ENCODE results near the gene LSM14A. TPM values are rescaled to one million over a fixed set of nuclear protein-coding genes. Genes with fewer than 3 reads are reported as not detected.
"Not testable (repeated sequence)": the region's sequence is repeated elsewhere in the genome, so short reads cannot be mapped to it uniquely, and the experiment has no call there.

The LSM14A gene
- total RNA-seq, 2 experiments from 2014 or later, result 182 to 189 TPM

DNA sequence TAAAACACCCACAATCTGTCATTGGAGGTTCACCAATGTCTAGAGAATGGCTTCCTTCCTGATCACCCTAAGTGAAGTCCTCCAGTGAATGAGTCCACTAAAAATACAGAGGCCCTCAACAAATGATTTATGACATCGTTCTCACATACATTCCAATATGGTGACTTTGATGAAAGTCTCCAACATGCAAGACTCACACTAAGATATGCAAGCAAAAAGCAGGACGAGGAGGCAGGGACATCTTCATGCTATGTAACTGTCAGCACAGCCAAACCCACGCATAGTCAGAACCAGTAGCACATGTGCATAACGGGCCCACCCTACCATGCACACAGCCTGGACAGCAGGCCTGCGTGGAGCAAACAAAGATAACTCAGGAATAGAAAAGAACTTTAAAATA lies 16.6 kb upstream of the LSM14A start:
- Histone ChIP-seq H3K36me3 (ENCODE audit: insufficient read depth, low read length) (no peaks in the 10 kb centered on the region), H3K9me3 (ENCODE audit: low read length) (no peaks in the 10 kb centered on the region), H3K79me2 (ENCODE audit: insufficient read depth, low read depth, low read length) (no peaks in the 10 kb centered on the region), H3K4me1 (ENCODE audit: insufficient read depth, low read length, poor library complexity, severe bottlenecking) (no peaks in the 10 kb centered on the region), H3K27ac (ENCODE audit: low read depth, low read length, poor library complexity, severe bottlenecking) (no peak overlapping the region), H3K9me2 (ENCODE audit: insufficient read depth, low read length) (no peaks in the 10 kb centered on the region), H4K20me1 (ENCODE audit: insufficient read depth, low read length) (no peaks in the 10 kb centered on the region), H2AFZ (ENCODE audit: low read length) (no peak overlapping the region), H3K4me3 (ENCODE audit: low read depth, low read length, poor library complexity, severe bottlenecking) (no peak overlapping the region), H3K4me2 (ENCODE audit: low read length) (no peak overlapping the region)
- TF ChIP-seq, protein P1, sequence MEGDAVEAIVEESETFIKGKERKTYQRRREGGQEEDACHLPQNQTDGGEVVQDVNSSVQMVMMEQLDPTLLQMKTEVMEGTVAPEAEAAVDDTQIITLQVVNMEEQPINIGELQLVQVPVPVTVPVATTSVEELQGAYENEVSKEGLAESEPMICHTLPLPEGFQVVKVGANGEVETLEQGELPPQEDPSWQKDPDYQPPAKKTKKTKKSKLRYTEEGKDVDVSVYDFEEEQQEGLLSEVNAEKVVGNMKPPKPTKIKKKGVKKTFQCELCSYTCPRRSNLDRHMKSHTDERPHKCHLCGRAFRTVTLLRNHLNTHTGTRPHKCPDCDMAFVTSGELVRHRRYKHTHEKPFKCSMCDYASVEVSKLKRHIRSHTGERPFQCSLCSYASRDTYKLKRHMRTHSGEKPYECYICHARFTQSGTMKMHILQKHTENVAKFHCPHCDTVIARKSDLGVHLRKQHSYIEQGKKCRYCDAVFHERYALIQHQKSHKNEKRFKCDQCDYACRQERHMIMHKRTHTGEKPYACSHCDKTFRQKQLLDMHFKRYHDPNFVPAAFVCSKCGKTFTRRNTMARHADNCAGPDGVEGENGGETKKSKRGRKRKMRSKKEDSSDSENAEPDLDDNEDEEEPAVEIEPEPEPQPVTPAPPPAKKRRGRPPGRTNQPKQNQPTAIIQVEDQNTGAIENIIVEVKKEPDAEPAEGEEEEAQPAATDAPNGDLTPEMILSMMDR (conservative IDR thresholded peaks at IDR 0.05; ENCODE audit: low read length), result no peak
- TF ChIP-seq EZH2phosphoT487 (IDR thresholded peaks at IDR 0.05; ENCODE audit: borderline replicate concordance, low read depth, low read length), result no peak
- no peak for DNase-seq (ENCODE audit: low spot score)
- BruUV-seq (replicated peaks), result no TSS peak
- CTCF ChIA-PET (ENCODE audit: unreplicated experiment), result no interaction called here
- POLR2A ChIA-PET, result interaction anchor here (0.6 kb wide), 1 partner anchor 1559 kb away, joined by 5 read pairs; no protein-coding TSS in a partner anchor
- intact Hi-C loops (cut with micrococcal nuclease; ENCODE audit: unreplicated experiment), result no loop called here

DNA sequence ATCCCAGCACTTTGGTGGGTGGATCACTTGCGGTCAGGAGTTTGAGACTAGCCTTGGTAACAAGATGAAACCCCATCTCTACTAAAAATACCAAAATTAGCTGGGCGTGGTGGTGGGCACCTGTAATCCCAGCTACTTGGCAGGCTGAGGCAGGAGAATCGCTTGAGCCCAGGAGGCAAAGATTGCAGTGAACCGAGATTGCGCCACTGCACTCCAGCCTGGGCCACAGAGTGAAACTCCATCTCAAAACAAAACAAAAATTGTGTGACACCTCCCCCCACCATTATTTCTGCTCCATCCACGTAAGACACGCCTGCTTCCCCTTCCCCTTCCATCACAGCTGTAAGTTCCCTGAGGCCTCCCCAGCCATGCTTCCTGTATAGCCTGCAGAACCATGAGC lies 13.3 kb upstream of the LSM14A start:
- POLR2A ChIA-PET; intact Hi-C loops (cut with micrococcal nuclease; ENCODE audit: unreplicated experiment); H3K4me3 ChIP-seq (ENCODE audit: low read depth, low read length, poor library complexity, severe bottlenecking); H3K9me3 ChIP-seq (ENCODE audit: low read length); H2AFZ ChIP-seq (ENCODE audit: low read length); CTCF ChIA-PET (ENCODE audit: unreplicated experiment); H3K4me1 ChIP-seq (ENCODE audit: insufficient read depth, low read length, poor library complexity, severe bottlenecking); H3K9me2 ChIP-seq (ENCODE audit: insufficient read depth, low read length); H4K20me1 ChIP-seq (ENCODE audit: insufficient read depth, low read length); H3K36me3 ChIP-seq (ENCODE audit: insufficient read depth, low read length); H3K4me2 ChIP-seq (ENCODE audit: low read length); DNase-seq (ENCODE audit: low spot score); BruUV-seq (replicated peaks); H3K27ac ChIP-seq (ENCODE audit: low read depth, low read length, poor library complexity, severe bottlenecking); H3K79me2 ChIP-seq (ENCODE audit: insufficient read depth, low read depth, low read length): not testable (repeated sequence)

DNA sequence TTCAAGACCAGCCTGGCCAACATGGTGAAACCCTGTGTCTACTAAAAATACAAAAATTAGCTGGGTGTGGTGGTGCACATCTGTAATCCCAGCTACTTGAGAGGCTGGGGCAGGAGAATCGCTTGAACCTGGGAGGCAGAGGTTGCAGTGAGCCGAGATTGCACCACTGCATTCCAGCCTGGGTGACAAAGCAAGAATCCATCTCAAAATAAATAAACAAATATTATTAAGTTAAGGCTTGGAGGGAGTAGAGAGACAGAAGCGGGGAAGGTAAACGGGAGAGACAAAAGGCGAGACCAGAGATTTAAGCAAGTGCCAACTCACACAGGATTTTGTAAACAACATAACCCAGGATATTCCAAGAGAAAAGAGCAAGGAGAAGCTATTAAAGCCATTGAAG lies 12.8 kb upstream of the LSM14A start:
- H3K4me3 ChIP-seq (ENCODE audit: low read depth, low read length, poor library complexity, severe bottlenecking); POLR2A ChIA-PET; H3K79me2 ChIP-seq (ENCODE audit: insufficient read depth, low read depth, low read length); H3K9me2 ChIP-seq (ENCODE audit: insufficient read depth, low read length); H3K27ac ChIP-seq (ENCODE audit: low read depth, low read length, poor library complexity, severe bottlenecking); H4K20me1 ChIP-seq (ENCODE audit: insufficient read depth, low read length); H3K4me1 ChIP-seq (ENCODE audit: insufficient read depth, low read length, poor library complexity, severe bottlenecking); CTCF ChIA-PET (ENCODE audit: unreplicated experiment); H3K4me2 ChIP-seq (ENCODE audit: low read length); intact Hi-C loops (cut with micrococcal nuclease; ENCODE audit: unreplicated experiment); H3K36me3 ChIP-seq (ENCODE audit: insufficient read depth, low read length); BruUV-seq (replicated peaks); DNase-seq (ENCODE audit: low spot score); H3K9me3 ChIP-seq (ENCODE audit: low read length); H2AFZ ChIP-seq (ENCODE audit: low read length): not testable (repeated sequence)

DNA sequence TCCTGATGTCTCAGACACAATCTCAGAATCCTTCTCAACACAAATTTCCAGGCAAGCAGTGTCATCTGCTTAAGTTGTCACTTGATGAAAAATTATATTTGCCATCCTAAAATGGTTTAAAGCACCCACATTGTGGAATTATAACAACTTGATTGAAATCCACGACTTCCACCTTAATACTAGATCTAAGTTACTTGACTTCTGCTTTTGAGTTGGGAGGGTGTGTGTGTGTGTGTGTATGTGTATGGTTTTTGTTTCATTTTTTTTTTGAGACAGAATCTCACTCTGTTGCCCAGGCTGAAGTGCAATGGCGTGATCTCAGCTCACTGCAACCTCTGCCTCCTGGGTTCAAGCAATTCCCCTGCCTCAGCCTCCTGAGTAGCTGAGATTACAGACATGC lies 10.4 kb upstream of the LSM14A start:
- POLR2A ChIA-PET, result interaction anchor here (1.0 kb wide), 1 partner anchor 17 kb away, joined by 3 read pairs; no protein-coding TSS in a partner anchor
- DNase-seq (ENCODE audit: low spot score); H3K79me2 ChIP-seq (ENCODE audit: insufficient read depth, low read depth, low read length); H3K4me1 ChIP-seq (ENCODE audit: insufficient read depth, low read length, poor library complexity, severe bottlenecking); CTCF ChIA-PET (ENCODE audit: unreplicated experiment); H3K4me3 ChIP-seq (ENCODE audit: low read depth, low read length, poor library complexity, severe bottlenecking); H3K9me2 ChIP-seq (ENCODE audit: insufficient read depth, low read length); BruUV-seq (replicated peaks); H3K9me3 ChIP-seq (ENCODE audit: low read length); H3K4me2 ChIP-seq (ENCODE audit: low read length); H2AFZ ChIP-seq (ENCODE audit: low read length); H3K36me3 ChIP-seq (ENCODE audit: insufficient read depth, low read length); intact Hi-C loops (cut with micrococcal nuclease; ENCODE audit: unreplicated experiment); H4K20me1 ChIP-seq (ENCODE audit: insufficient read depth, low read length); H3K27ac ChIP-seq (ENCODE audit: low read depth, low read length, poor library complexity, severe bottlenecking): not testable (repeated sequence)

All from OCI-LY7 (cell line).